ENCODE results near the gene KCNA1. TPM values are rescaled to one million over a fixed set of nuclear protein-coding genes. Genes with fewer than 3 reads are reported as not detected.

Gene KCNA1
- total RNA-seq, 1 experiment from 2014 or later: not detected

DNA sequence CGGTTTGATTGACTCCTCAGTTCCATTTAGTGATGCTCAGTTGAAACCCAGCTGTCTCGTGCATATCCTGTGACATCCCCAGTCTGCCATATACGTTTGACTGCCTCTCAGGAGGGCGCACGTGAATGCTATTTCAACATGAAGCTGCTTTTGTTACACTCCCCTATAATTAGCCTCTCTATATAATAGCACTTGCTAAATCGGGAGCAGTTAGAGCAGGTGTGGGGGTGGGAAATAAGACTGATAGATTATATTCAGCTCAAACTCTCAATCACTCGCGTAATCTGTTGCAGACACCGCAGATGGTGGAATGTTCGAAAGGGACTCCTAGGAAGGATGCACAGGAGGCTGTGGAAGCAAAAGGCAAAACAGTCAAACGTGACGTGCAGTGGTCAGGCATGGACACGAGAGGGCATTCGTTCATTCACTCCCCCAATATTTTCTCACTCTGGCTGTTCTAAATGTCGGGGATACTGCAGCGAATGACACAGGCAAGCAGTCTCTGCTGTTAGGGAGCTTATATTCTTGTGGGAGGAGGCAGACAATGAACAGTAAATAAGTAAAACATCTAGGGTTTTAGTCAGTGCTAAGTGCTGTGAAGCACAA lies 29.8 kb downstream of the KCNA1 start:
- POLR2A ChIA-PET (ENCODE audit: low non-redundant PET): no interaction called here
- H3K27me3 ChIP-seq (replicated peaks; ENCODE audit: insufficient read depth, low read depth, low read length, poor library complexity): peaks cover 61% of the 10 kb centered on the region

DNA sequence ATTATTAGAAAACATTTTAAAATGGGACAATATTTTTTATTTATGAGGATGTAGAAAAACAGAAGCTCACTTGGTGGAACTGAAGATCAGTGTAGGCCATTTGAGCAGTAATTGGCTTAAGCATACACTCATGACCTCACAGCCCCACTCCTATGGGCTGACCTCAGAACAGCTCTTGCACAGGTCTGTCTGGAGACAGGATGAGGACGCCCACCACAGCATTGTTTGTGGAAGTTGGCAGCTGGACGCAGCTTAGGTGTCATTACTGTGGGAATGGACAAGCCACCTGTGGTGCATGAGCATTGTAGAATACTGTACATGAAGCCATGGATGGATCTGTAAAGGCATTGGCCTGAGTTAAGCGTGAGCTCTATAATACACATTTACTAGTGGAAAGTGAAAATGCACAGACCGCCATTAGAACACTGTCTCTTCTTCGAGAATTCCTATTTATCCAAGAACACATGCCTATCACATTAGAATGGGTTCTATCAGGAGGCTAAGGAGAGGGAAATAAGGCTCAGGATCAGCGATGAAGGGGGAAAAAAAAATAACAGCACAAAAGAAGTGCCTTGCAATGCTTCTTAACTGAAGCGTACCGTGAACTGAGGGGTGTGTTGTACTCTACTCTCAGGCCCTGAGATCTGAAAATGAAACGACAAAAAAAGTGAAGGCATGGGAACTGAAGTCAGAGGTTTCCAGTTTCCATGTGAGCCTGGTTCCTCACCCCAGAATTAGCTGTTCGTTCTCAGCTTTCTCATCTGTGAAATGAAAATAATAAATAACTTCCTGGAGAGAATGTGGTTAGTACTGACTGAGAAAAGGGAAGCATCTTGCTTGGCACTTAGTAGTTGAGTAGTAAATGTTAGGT lies 33.6 kb downstream of the KCNA1 start:
- H3K27ac ChIP-seq (ENCODE audit: low read depth, low read length, poor library complexity, severe bottlenecking): no peak overlapping the region
- DNase-seq (ENCODE audit: low spot score): no peak
- peaks cover 45% of the 10 kb centered on the region for H3K27me3 ChIP-seq (replicated peaks; ENCODE audit: insufficient read depth, low read depth, low read length, poor library complexity)
- ChIA-PET POLR2A (ENCODE audit: low non-redundant PET) (no interaction called here), CTCF (no interaction called here)
- no TSS peak for BruUV-seq (replicated peaks)
- H3K36me3 ChIP-seq (ENCODE audit: insufficient read depth, low read length, poor library complexity, severe bottlenecking): no peaks in the 10 kb centered on the region
- H3K4me3 ChIP-seq (ENCODE audit: low read depth, low read length, poor library complexity, severe bottlenecking): no peak overlapping the region
- intact Hi-C loops (cut with micrococcal nuclease; ENCODE audit: unreplicated experiment): no loop called here
- H3K9me3 ChIP-seq (ENCODE audit: low read depth, low read length, poor library complexity, severe bottlenecking): no peaks in the 10 kb centered on the region
- TF ChIP-seq, protein P1, sequence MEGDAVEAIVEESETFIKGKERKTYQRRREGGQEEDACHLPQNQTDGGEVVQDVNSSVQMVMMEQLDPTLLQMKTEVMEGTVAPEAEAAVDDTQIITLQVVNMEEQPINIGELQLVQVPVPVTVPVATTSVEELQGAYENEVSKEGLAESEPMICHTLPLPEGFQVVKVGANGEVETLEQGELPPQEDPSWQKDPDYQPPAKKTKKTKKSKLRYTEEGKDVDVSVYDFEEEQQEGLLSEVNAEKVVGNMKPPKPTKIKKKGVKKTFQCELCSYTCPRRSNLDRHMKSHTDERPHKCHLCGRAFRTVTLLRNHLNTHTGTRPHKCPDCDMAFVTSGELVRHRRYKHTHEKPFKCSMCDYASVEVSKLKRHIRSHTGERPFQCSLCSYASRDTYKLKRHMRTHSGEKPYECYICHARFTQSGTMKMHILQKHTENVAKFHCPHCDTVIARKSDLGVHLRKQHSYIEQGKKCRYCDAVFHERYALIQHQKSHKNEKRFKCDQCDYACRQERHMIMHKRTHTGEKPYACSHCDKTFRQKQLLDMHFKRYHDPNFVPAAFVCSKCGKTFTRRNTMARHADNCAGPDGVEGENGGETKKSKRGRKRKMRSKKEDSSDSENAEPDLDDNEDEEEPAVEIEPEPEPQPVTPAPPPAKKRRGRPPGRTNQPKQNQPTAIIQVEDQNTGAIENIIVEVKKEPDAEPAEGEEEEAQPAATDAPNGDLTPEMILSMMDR (conservative IDR thresholded peaks at IDR 0.05; ENCODE audit: low read depth, low read length): no peak
- no peak for TF ChIP-seq EZH2 (IDR thresholded peaks at IDR 0.05; ENCODE audit: borderline replicate concordance, low read depth, low read length, poor library complexity, severe bottlenecking)
- H3K4me1 ChIP-seq (ENCODE audit: insufficient read depth, low read length, poor library complexity, severe bottlenecking): no peaks in the 10 kb centered on the region

More for the DNA sequence above, 29.8 kb downstream of the KCNA1 start:
- no peak for DNase-seq (ENCODE audit: low spot score)
- intact Hi-C loops (cut with micrococcal nuclease; ENCODE audit: unreplicated experiment): no loop called here
- no peaks in the 10 kb centered on the region for H3K9me3 ChIP-seq (ENCODE audit: low read depth, low read length, poor library complexity, severe bottlenecking)
- TF ChIP-seq, protein P1 (conservative IDR thresholded peaks at IDR 0.05; ENCODE audit: low read depth, low read length): no peak
- no peak for TF ChIP-seq EZH2 (IDR thresholded peaks at IDR 0.05; ENCODE audit: borderline replicate concordance, low read depth, low read length, poor library complexity, severe bottlenecking)
- H3K27ac ChIP-seq (ENCODE audit: low read depth, low read length, poor library complexity, severe bottlenecking): no peak overlapping the region
- no peaks in the 10 kb centered on the region for H3K36me3 ChIP-seq (ENCODE audit: insufficient read depth, low read length, poor library complexity, severe bottlenecking)
- H3K4me3 ChIP-seq (ENCODE audit: low read depth, low read length, poor library complexity, severe bottlenecking): no peak overlapping the region
- no peaks in the 10 kb centered on the region for H3K4me1 ChIP-seq (ENCODE audit: insufficient read depth, low read length, poor library complexity, severe bottlenecking)
- BruUV-seq (replicated peaks): no TSS peak
- CTCF ChIA-PET: no interaction called here

DNA sequence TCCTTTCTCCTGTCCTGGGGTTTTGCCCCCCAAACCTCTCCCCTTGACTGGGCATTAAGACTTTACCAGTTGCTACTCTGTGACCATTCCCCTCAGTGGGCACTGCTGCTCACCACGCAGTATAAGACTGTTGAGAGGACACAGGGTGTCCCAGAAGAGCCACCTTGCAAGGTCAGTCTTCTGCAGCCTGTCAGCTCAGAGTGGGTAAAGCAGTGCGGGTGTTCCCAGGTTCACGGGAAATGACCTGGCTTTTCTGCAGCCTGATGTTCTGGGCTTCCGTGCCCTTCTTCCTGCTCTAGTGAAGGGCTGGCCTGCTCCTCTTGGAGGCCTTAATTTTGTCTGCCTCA lies 34.2 kb downstream of the KCNA1 start:
- TF ChIP-seq, protein P1 (conservative IDR thresholded peaks at IDR 0.05; ENCODE audit: low read depth, low read length): no peak
- TF ChIP-seq EZH2 (IDR thresholded peaks at IDR 0.05; ENCODE audit: borderline replicate concordance, low read depth, low read length, poor library complexity, severe bottlenecking): no peak
- Histone ChIP-seq H3K36me3 (ENCODE audit: insufficient read depth, low read length, poor library complexity, severe bottlenecking) (no peaks in the 10 kb centered on the region), H3K27ac (ENCODE audit: low read depth, low read length, poor library complexity, severe bottlenecking) (no peak overlapping the region), H3K4me3 (ENCODE audit: low read depth, low read length, poor library complexity, severe bottlenecking) (no peak overlapping the region), H3K4me1 (ENCODE audit: insufficient read depth, low read length, poor library complexity, severe bottlenecking) (no peaks in the 10 kb centered on the region), H3K9me3 (ENCODE audit: low read depth, low read length, poor library complexity, severe bottlenecking) (no peaks in the 10 kb centered on the region), H3K27me3 (replicated peaks; ENCODE audit: insufficient read depth, low read depth, low read length, poor library complexity) (peaks cover 44% of the 10 kb centered on the region)
- CTCF ChIA-PET: interaction anchor here (0.7 kb wide), 1 partner anchor 16 kb away, joined by 3 read pairs; no protein-coding TSS in a partner anchor
- BruUV-seq (replicated peaks): no TSS peak
- no peak for DNase-seq (ENCODE audit: low spot score)
- POLR2A ChIA-PET (ENCODE audit: low non-redundant PET): no interaction called here
- intact Hi-C loops (cut with micrococcal nuclease; ENCODE audit: unreplicated experiment): no loop called here

All from A673 (cell line).